IMR-90 (cell line): ENCODE measurements around the gene CCDC152. TPM values are rescaled to one million over a fixed set of nuclear protein-coding genes. Genes with fewer than 3 reads are reported as not detected.
"Not testable (repeated sequence)": the region's sequence is repeated elsewhere in the genome, so short reads cannot be mapped to it uniquely, and the experiment has no call there.

Experiments
- ATAC-seq: fragments of 200-7000 bp; cut with Tn5 transposase; 2 replicates; pipeline ENCODE4 v1.9.1; 2020; ENCODE audit warnings: low read depth, mild to moderate bottlenecking, moderate library complexity
- BruUV-seq: library from RNA; stranded (reverse); fragments of 400-500 nt; replicated peaks from 2 replicates; lab custom pipeline; 2021; lab: Mats Ljungman, UMichigan
- CTCF ChIA-PET: fragments of 300-600 bp; formaldehyde crosslinking; extraction: SDS; loops from one replicate; lab custom pipeline; 2021; ENCODE audit warnings: antibody characterized with exemption; lab: Yijun Ruan, JAX
- POLR2A ChIA-PET: fragments of 300-600 bp; sonication (Branson Sonifier 250); formaldehyde crosslinking; loops from one replicate; lab custom pipeline; 2022; ENCODE audit warnings: antibody characterized with exemption; ENCODE audit not compliant: unreplicated experiment; lab: Charles Lee
- DNase-seq: peaks from one replicate; pipeline ENCODE4 v3.0.0; 2013
- H2AFZ ChIP-seq: replicated peaks from 2 replicates; pipeline ENCODE3; 2013; ENCODE audit warnings: low read length, mild to moderate bottlenecking; ENCODE audit not compliant: poor library complexity
- H2AK5ac ChIP-seq: 2 replicates; pipeline ENCODE4 v1.6.1; 2013; ENCODE audit warnings: low read depth, low read length, inconsistent platforms
- H2AK9ac ChIP-seq: replicated peaks from 2 replicates; pipeline ENCODE3; 2013; ENCODE audit warnings: mild to moderate bottlenecking, low read depth, low read length, moderate library complexity; ENCODE audit not compliant: poor library complexity
- H2BK120ac ChIP-seq: 2 replicates; pipeline ENCODE4 v1.6.1; 2013; ENCODE audit warnings: low read depth, low read length, inconsistent platforms
- H2BK15ac ChIP-seq: 3 replicates; pipeline ENCODE4 v1.6.1; 2013; ENCODE audit warnings: low read depth, low read length, inconsistent platforms
- H2BK20ac ChIP-seq: 2 replicates; pipeline ENCODE4 v1.6.1; 2013; ENCODE audit warnings: low read depth, mild to moderate bottlenecking, inconsistent platforms, low read length, moderate library complexity
- H2BK5ac ChIP-seq: 2 replicates; pipeline ENCODE4 v1.6.1; 2013; ENCODE audit warnings: mild to moderate bottlenecking, low read depth, low read length, inconsistent platforms; ENCODE audit not compliant: poor library complexity, severe bottlenecking
- H3K14ac ChIP-seq: replicated peaks from 2 replicates; pipeline ENCODE4 v1.6.1; 2013; ENCODE audit warnings: low read depth, low read length, inconsistent platforms
- H3K18ac ChIP-seq: 2 replicates; pipeline ENCODE4 v1.6.1; 2013; ENCODE audit warnings: low read depth, low read length, control low read depth
- H3K23ac ChIP-seq: 2 replicates; pipeline ENCODE4 v1.6.1; 2013; ENCODE audit warnings: low read depth, low read length, inconsistent platforms
- H3K27ac ChIP-seq: 2 replicates; pipeline ENCODE4 v1.5.1; 2013; ENCODE audit warnings: mild to moderate bottlenecking, control low read depth, low read length; ENCODE audit not compliant: insufficient read depth
- H3K27me3 ChIP-seq: 2 replicates; pipeline ENCODE4 v1.6.1; 2013; ENCODE audit warnings: low read length; ENCODE audit not compliant: control insufficient read depth, insufficient read depth
- H3K36me3 ChIP-seq: 2 replicates; pipeline ENCODE4 v1.6.1; 2013; ENCODE audit warnings: low read length, mixed read lengths; ENCODE audit not compliant: control insufficient read depth, insufficient read depth
- H3K4ac ChIP-seq: 2 replicates; pipeline ENCODE4 v1.6.1; 2013; ENCODE audit warnings: low read depth, low read length, inconsistent platforms
- H3K4me1 ChIP-seq: 2 replicates; pipeline ENCODE4 v1.6.1; 2013; ENCODE audit warnings: low read length, mixed read lengths; ENCODE audit not compliant: control insufficient read depth, insufficient read depth
- H3K4me2 ChIP-seq: 2 replicates; pipeline ENCODE4 v1.6.1; 2013; ENCODE audit warnings: low read depth, mild to moderate bottlenecking, control low read depth, low read length, moderate library complexity
- H3K4me3 ChIP-seq: 2 replicates; pipeline ENCODE4 v1.5.1; 2013; ENCODE audit warnings: low read depth, mild to moderate bottlenecking, control low read depth, low read length, moderate library complexity; ENCODE audit not compliant: insufficient read depth
- H3K56ac ChIP-seq: 2 replicates; pipeline ENCODE4 v1.6.1; 2013; ENCODE audit warnings: low read length, inconsistent platforms; ENCODE audit not compliant: insufficient read depth; ENCODE audit errors: extremely low read depth
- H3K79me1 ChIP-seq, 2 experiments: 2 replicates each; pipeline ENCODE4 v1.6.1; 2013; ENCODE audit warnings: low read length in 2 of 2, inconsistent platforms in 1 of 2, low read depth in 1 of 2
- H3K9ac ChIP-seq: 2 replicates; pipeline ENCODE4 v1.6.1; 2013; ENCODE audit warnings: low read depth, low read length, control low read depth
- H3K9me1 ChIP-seq: 2 replicates; pipeline ENCODE4 v1.6.1; 2013; ENCODE audit warnings: low read length, inconsistent platforms; ENCODE audit not compliant: insufficient read depth
- H3K9me3 ChIP-seq: 2 replicates; pipeline ENCODE4 v1.6.1; 2013; ENCODE audit warnings: low read length; ENCODE audit not compliant: control insufficient read depth, insufficient read depth
- H4K20me1 ChIP-seq: 2 replicates; pipeline ENCODE4 v1.6.1; 2013; ENCODE audit warnings: low read length, inconsistent platforms; ENCODE audit not compliant: insufficient read depth
- H4K5ac ChIP-seq: 2 replicates; pipeline ENCODE4 v1.6.1; 2013; ENCODE audit warnings: mild to moderate bottlenecking, low read depth, low read length, control low read depth
- H4K8ac ChIP-seq, 2 experiments: 2 replicates each; pipeline ENCODE4 v1.6.1; 2013; ENCODE audit warnings: low read depth in 2 of 2, low read length in 2 of 2, control low read depth in 1 of 2, inconsistent platforms in 1 of 2
- H4K91ac ChIP-seq: 2 replicates; pipeline ENCODE4 v1.6.1; 2013; ENCODE audit warnings: low read depth, low read length, inconsistent platforms; ENCODE audit not compliant: insufficient read depth
- WGBS, 2 experiments: methylation state at CpG; one replicate each; pipeline versions ENCODE4 v1.1.5 to v1.1.7; 2013; ENCODE audit warnings: missing lambda C conversion rate in 2 of 2; ENCODE audit not compliant: insufficient read length in 1 of 2; ENCODE audit errors: extremely low coverage in 2 of 2; 5-methylcytosine and 5-hydroxymethylcytosine counted together
- dilution Hi-C: fragments of 300-500 bp; cut with HindIII; formaldehyde crosslinking; loops from one replicate; pipeline ENCODE4 v1.14.3; 2018; ENCODE audit warnings: low sequenced_read_pairs; ENCODE audit not compliant: unreplicated experiment
- in situ Hi-C: fragments of 300-500 bp; cut with MboI; formaldehyde crosslinking; loops from 3 replicates; pipeline ENCODE4 v1.14.3; 2019; ENCODE audit warnings: low sequenced_read_pairs, inconsistent platforms, mixed read lengths
- intact Hi-C: fragments of 100-400 bp; cut with micrococcal nuclease; formaldehyde crosslinking; loops from 2 replicates; pipeline ENCODE4 v1.10.0; 2022
- polyA plus RNA-seq, 3 experiments: library from polyadenylated mRNA; depleted of rRNA; stranded (reverse); fragments of >200 nt; gene quantifications; 2 replicates each; pipeline ENCODE4 v1.2.3, GENCODE V29; 2012; ENCODE audit warnings: low replicate concordance in 1 of 3
- total RNA-seq: library from RNA; depleted of rRNA; stranded (reverse); fragments of >200 nt; gene quantifications from 2 replicates; pipeline ENCODE4 v1.2.3, GENCODE V29; 2012

CCDC152 gene
- total and polyA plus RNA-seq, 2 of the 4 experiments (the other 2 are of a cell fraction), result 0.87 to 0.90 TPM

- in situ Hi-C loops, H3K14ac ChIP-seq, H2AK5ac ChIP-seq, H4K91ac ChIP-seq, ATAC-seq, H3K4me3 ChIP-seq, H3K4me2 ChIP-seq, H3K36me3 ChIP-seq, H4K8ac ChIP-seq, H3K9me3 ChIP-seq, H3K23ac ChIP-seq, H2AFZ ChIP-seq, H3K4me1 ChIP-seq, intact Hi-C loops, H2BK5ac ChIP-seq, H3K9ac ChIP-seq, H4K20me1 ChIP-seq, H2BK20ac ChIP-seq, H3K4ac ChIP-seq, H4K5ac ChIP-seq, dilution Hi-C loops, H3K18ac ChIP-seq, H2AK9ac ChIP-seq, POLR2A ChIA-PET, H3K56ac ChIP-seq, H2BK15ac ChIP-seq, H3K79me1 ChIP-seq, H3K9me1 ChIP-seq, BruUV-seq, CTCF ChIA-PET, H3K27me3 ChIP-seq, H2BK120ac ChIP-seq, DNase-seq, H3K27ac ChIP-seq: not testable (repeated sequence)
- no CpG with 5 or more reads among the region's 24 CpGs for WGBS, 2 experiments
These were observed 22.0 kb upstream of the CCDC152 start for GRCh38 chr5:42734531-42735058.
